GM18519 (cell line): ENCODE results near the gene ENO4.
A peak's percentile ranks its signal among the peaks of the same experiment; 100 is the strongest.

Experiments
- ATAC-seq: cut with Tn5 transposase; IDR thresholded peaks from one replicate; pipeline ENCODE4 v1.9.1; 2021; ENCODE audit warnings: mild to moderate bottlenecking, moderate library complexity; ENCODE audit not compliant: unreplicated experiment, low FRiP score

The ENO4 gene

DNA sequence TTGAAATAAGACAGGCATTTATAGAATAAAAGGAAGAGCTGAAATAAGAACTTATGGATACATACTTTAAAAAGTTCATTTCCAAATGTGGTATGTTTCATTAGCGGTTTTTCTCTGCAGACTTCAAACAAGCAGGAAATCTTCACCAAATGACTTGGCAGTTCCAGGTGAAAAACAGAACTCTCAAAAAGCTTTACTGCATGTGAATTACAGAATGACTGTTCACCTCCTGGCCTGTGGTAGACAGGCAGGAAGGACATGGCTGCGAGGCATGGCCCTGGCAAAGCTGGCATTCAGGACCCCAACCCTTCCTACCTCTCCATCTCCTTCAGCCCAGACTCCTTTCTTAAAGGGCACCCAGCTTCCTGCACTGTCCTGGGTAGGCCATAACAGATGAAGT is 21.2 kb upstream of the ENO4 start:
- ATAC-seq = no peak

GRCh38 chr10:116829711-116830110 is 19.6 kb upstream of the ENO4 start:
- no peak for ATAC-seq

GRCh38 chr10:116831086-116831485 is 18.2 kb upstream of the ENO4 start:
- no peak for ATAC-seq

DNA sequence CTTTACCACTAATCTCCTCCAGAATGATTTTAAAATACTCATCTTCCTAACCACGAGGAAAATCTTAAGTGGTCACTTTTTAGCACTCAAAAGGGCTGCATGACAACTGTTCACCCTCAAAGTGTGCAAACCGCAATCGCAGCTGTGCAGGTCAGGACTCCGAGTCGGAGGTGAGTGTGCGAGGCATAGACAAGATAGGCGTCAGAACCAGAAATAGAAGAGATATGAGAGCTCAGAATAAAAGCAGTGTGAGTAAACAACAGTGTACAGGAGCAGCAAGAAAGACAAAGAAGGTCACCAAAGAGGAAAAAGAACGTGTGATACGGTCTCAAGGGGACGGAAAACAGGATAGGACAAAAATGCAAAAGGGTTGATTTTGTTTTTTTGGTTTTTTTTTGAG is 17.5 kb upstream of the ENO4 start:
- ATAC-seq = no peak

DNA sequence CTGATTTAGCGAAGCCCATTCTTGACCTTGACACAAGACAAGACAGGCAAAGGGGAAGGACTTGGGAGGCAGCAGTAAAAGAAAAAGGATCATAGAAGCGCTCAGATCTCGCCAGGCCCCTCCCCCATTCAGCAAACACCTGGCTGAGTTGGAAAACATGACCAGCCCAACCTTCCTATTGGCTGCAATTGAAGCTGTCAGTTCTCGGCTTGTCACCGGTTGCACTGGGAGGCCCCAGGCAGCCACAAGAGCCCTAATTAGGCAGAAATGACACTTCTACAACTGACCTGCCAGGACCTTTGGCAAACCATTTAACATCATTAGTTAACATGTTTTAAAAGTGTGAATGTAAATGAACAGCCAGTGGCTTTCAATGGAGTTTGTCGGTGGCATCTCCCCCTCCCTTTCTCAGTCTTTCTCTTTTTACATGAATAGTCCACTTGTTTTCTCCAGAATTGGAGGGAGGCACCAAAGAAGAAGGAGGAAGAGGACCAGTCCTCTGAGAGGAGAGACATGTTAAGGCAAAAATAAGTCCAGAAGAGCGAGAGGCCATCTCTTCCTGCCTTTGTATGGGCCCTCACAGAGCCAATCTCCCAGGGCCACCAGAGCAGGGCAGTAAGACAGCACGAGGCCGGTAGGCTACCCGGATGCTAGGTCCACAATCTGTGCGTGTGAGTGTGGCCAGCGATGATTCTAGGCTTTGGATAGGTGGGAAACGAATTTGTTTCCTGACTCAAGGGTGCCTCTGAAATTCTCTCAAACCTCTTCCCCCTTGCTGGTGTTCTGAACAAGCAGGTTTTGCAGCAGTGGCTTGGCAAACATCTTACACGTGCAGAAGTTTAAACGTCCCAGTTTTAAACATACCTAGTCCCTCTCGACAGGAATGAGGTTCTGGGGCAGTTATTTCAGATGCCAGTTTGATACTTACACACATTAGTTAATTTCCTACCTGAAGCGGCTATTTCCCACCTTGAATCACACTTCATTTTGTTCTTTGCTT is 15.0 kb upstream of the ENO4 start:
- no peak for ATAC-seq

DNA sequence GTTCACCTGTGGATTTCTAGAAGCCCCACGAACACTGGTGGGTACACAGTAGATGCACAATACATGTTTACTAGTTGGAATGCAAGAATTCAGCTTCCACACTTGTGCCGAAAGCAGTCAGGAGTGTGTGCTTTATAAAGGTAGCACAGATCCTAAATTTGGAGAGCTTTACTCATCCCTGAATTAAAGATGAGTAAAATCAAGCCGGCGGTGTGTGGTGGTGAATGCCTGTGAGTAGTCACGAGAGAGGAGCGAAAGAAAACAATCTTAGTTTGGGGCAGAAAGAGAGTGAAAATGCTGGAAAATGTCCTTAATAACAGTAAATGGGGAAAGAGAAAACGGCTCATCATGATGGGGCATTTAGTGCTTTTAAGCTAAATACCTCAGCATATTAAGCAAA is 13.6 kb upstream of the ENO4 start:
- no peak for ATAC-seq

- ATAC-seq = no peak
Measured at GRCh38 chr10:116836083-116836482, 13.2 kb upstream of the ENO4 start.

GRCh38 chr10:116836902-116837523 is 12.3 kb upstream of the ENO4 start:
- ATAC-seq = no peak

DNA sequence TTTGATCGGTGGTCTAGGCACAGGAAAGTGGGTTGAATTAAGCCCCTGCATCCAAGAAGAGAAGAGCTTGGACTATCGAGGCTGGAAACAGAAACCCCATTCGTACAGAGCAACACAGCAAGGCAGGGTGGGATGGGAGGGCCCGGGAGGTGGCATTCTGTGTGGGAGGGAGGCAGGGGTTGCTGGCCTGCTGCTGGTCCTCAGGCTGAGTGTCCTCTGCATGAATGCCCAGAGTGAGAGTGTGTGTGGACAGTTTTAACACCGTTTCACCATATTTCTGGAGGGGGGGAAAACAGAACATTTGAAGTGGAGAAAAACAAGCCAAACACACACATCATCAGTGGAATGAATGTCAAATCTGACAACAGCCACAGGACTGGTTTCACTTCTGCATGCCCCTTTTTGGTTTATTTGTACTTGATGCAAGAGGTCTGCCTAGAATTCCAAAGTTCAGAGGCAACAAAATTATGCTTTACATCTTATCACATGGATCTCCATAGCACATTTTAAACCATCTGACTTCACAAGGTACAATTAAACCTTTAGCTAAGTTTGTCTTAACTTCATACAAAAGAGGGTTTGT is 11.1 kb upstream of the ENO4 start:
- ATAC-seq = peak; percentile 91

GRCh38 chr10:116840389-116841075 is 8.8 kb upstream of the ENO4 start:
- no peak for ATAC-seq

GRCh38 chr10:116845823-116846222 is 3.5 kb upstream of the ENO4 start:
- ATAC-seq = peak; percentile 18

- ATAC-seq = peak; percentile 87
Measured at GRCh38 chr10:116848032-116848943, 1.0 kb upstream of the ENO4 start.

DNA sequence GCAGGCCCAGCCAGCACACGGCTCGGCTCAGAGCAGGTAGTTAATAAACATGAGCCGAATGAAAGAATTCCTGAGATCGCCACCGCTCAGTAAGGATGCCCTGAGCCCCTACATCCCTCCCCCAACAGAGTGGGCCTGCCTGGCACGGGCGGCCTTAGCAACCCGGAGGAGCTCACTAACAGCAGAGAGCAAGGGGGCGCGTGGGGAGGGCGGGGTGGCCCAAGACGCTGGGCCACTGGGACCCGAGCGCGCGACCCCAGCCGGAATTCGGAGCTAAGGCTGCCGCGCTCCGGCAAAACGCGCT is 403 bp upstream of the ENO4 start:
- ATAC-seq = no peak

DNA sequence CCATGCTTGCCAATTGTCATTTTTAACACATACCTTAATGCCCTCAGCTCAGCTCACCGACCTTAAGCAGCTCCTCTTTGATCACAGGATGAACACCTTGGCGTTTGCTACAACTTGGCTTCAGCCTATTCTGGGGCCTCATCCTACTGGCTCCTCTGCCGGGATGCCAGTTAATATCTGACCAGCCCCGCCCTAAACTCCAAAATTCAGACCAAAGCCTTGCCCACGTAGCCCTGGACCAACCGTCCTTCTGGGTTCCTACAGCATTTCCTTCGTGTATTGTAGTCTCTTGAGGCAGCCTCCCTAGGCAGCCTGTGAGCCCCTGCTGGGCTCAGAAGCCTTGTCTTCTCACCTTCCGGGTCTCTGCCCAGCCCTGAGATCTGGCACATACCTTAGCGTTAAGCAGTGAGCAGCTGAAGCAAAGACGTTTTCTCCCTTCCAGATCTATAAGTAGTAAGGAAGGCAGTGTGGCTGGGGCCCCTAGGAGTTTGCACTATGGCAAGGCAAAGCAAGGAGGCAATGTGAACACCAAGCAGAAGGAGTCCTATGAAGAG is 836 bp downstream of the ENO4 start:
- no peak for ATAC-seq

DNA sequence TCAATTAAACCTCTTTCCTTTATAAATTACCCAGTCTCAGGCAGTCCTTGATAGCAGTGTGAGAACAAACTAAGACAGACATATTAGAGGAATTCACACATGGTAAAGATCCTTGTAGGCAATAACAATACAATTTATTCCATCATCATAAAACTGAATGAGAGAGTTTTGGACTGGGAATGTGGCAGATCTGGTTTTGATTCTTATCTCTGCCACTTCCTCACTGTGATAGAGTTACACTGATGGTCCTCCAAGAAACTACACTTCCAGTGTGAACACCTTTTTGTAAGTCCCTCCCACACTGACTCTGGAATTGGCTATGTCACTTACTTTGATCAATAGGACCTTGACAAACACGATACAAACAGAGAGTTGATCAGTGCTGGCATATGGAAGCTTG is 2.9 kb downstream of the ENO4 start:
- ATAC-seq = no peak

GRCh38 chr10:116853287-116853686 is 4.0 kb downstream of the ENO4 start:
- ATAC-seq = no peak

DNA sequence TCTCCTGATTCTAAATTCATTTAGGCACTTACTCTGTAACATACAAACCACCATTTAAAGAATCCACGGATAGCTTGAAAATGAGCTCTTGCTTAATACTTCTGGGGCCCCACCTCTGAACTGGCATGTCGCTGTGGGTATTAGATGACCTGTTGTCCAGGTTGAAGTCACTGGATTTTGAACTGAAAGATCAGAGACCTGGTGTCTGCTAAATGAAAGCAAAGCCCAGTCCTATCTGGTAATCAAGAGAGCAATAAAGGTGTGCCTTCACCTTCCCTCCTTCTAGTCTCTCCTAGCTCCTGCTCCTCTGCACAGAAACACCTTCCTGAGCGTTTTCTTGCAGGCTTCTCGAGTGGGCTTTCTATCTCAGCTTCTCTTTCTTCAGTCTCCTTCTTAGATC is 4.4 kb downstream of the ENO4 start:
- no peak for ATAC-seq

DNA sequence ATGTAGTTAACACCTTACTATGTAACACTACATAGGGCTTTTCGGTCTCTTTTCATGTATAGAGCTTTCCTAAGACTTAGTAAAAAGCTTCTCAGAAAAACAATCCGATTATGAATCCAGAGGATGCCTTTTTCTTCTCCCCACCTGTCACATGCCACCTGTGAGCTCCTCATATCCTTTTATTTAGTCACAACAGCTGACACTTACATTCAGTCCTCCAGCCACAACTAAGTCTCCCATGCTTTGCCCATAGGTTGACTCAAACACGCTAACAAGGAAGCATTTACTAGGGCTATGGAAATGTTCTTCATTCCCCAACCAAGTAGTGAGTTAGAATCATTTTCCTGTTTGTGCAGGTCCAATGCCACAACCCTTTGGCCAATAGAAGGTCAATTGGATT is 7.9 kb downstream of the ENO4 start:
- ATAC-seq = no peak

- no peak for ATAC-seq
Measured at GRCh38 chr10:116861796-116862195, 12.5 kb downstream of the ENO4 start.

GRCh38 chr10:116864436-116864835 is 15.1 kb downstream of the ENO4 start:
- no peak for ATAC-seq
